B cell (primary cell): ENCODE data around the gene TIGD7. TPM values are rescaled to one million over a fixed set of nuclear protein-coding genes. Genes with fewer than 3 reads are reported as not detected.
A peak's percentile ranks its signal among the peaks of the same experiment; 100 is the strongest.

Experiments
- ATAC-seq: fragments of 200-7000 bp; cut with Tn5 transposase; one replicate; pipeline ENCODE4 v1.10.0; 2021; ENCODE audit warnings: low read depth, mild to moderate bottlenecking, moderate number of reproducible peaks, moderate library complexity
- CTCF ChIA-PET: fragments of 350-600 bp; sonication (Branson Sonifier 250); formaldehyde crosslinking; loops from one replicate; lab custom pipeline; 2021; ENCODE audit warnings: antibody characterized with exemption, inconsistent platforms; lab: Charles Lee
- POLR2A ChIA-PET: fragments of 350-600 bp; sonication (Branson Sonifier 250); formaldehyde crosslinking; loops from one replicate; lab custom pipeline; 2021; ENCODE audit warnings: antibody characterized with exemption; lab: Charles Lee
- DNase-seq: peaks from one replicate; pipeline ENCODE4 v3.0.0; 2013
- H2AFZ ChIP-seq: 2 replicates; pipeline ENCODE4 v1.6.1; 2012; ENCODE audit warnings: mild to moderate bottlenecking, low read depth, low read length; ENCODE audit not compliant: insufficient read depth, poor library complexity, severe bottlenecking
- H3K27ac ChIP-seq, 2 donors: 1 replicate in 1 of 2; 2 replicates in 1 of 2; pipeline ENCODE4 v1.5.1; 2012 to 2013; ENCODE audit warnings: low read length in 2 of 2, mild to moderate bottlenecking in 2 of 2, moderate library complexity in 1 of 2
- H3K27me3 ChIP-seq, 4 experiments: fragments of 200-600 bp in 1 of 4; sonication (generic) in 1 of 4; replicated peaks in 1 of 4; 1 replicate in 2 of 4; 2 replicates in 2 of 4; pipeline versions ENCODE4 v1.6.1 to v1.7.0; 2013 to 2016; ENCODE audit warnings: low read length in 3 of 4, mild to moderate bottlenecking in 2 of 4, mixed read lengths in 1 of 4, moderate library complexity in 1 of 4; ENCODE audit not compliant: insufficient read depth in 4 of 4, control insufficient read depth in 3 of 4; ENCODE audit errors: control extremely low read depth in 1 of 4
- H3K36me3 ChIP-seq, 2 experiments: replicated peaks in 1 of 2; 1 replicate in 1 of 2; 2 replicates in 1 of 2; pipeline versions ENCODE4 v1.6.1 to v1.7.1; 2013; ENCODE audit warnings: low read length in 1 of 2; ENCODE audit not compliant: insufficient read depth in 2 of 2, control insufficient read depth in 1 of 2; ENCODE audit errors: control extremely low read depth in 1 of 2, extremely low read depth in 1 of 2
- H3K4me1 ChIP-seq, 2 donors: fragments of 200-600 bp in 1 of 2; sonication (generic) in 1 of 2; 1 replicate in 1 of 2; 2 replicates in 1 of 2; pipeline versions ENCODE4 v1.5.1 to v1.6.1; 2013 to 2017; ENCODE audit warnings: low read length in 2 of 2; ENCODE audit not compliant: control insufficient read depth in 2 of 2, insufficient read depth in 2 of 2
- H3K4me2 ChIP-seq: replicated peaks from 2 replicates; pipeline ENCODE3; 2012; ENCODE audit warnings: mild to moderate bottlenecking, low read depth, low read length; ENCODE audit not compliant: poor library complexity, severe bottlenecking
- H3K4me3 ChIP-seq, 5 experiments: fragments of 200-600 bp in 1 of 5; sonication (generic) in 1 of 5; 1 replicate in 3 of 5; 2 replicates in 2 of 5; pipeline versions ENCODE4 v1.5.1 to v1.7.0; 2011 to 2016; ENCODE audit warnings: low read length in 4 of 5, mild to moderate bottlenecking in 4 of 5, low read depth in 2 of 5, control low read depth in 1 of 5, moderate library complexity in 1 of 5; ENCODE audit not compliant: insufficient read depth in 1 of 5; ENCODE audit errors: control extremely low read depth in 1 of 5, extremely low read depth in 1 of 5
- H3K79me2 ChIP-seq: fragments of 200-600 bp; sonication (generic); one replicate; pipeline ENCODE4 v1.6.0; 2016; ENCODE audit warnings: low read length; ENCODE audit not compliant: control insufficient read depth, insufficient read depth
- H3K9ac ChIP-seq: fragments of 200-600 bp; sonication (generic); 2 replicates; pipeline ENCODE4 v1.6.1; 2017; ENCODE audit warnings: mild to moderate bottlenecking, low read length, moderate library complexity
- H3K9me3 ChIP-seq, 3 donors: one replicate each; pipeline versions ENCODE4 v1.6.1 to v1.7.1; 2013; ENCODE audit warnings: low read length in 2 of 3; ENCODE audit not compliant: control insufficient read depth in 2 of 3, insufficient read depth in 1 of 3; ENCODE audit errors: control extremely low read depth in 1 of 3
- H4K20me1 ChIP-seq: 2 replicates; pipeline ENCODE4 v1.6.0; 2012; ENCODE audit warnings: mild to moderate bottlenecking, low read length; ENCODE audit not compliant: insufficient read depth, control insufficient read depth, poor library complexity, severe bottlenecking
- H3K27ac Mint-ChIP-seq: one replicate; pipeline ENCODE4 v1.8.0; 2021; ENCODE audit warnings: mixed read lengths
- H3K27me3 Mint-ChIP-seq: one replicate; pipeline ENCODE4 v1.8.0; 2021; ENCODE audit warnings: mixed read lengths
- H3K4me1 Mint-ChIP-seq: one replicate; pipeline ENCODE4 v1.8.0; 2021; ENCODE audit warnings: mixed read lengths
- H3K4me3 Mint-ChIP-seq: one replicate; pipeline ENCODE4 v1.8.0; 2021; ENCODE audit warnings: mixed read lengths
- H3K9me3 Mint-ChIP-seq: one replicate; pipeline ENCODE4 v1.8.0; 2022; ENCODE audit warnings: mixed read lengths; ENCODE audit not compliant: insufficient read depth
- CTCF ChIP-seq: fragments of 200-600 bp; IDR thresholded peaks from one replicate; pipeline ENCODE4 v1.8.0; 2022; ENCODE audit warnings: antibody characterized with exemption, mild to moderate bottlenecking
- EZH2 ChIP-seq: IDR thresholded peaks from 2 replicates; pipeline ENCODE4 v1.6.1; 2012; ENCODE audit warnings: borderline replicate concordance, low read depth, mild to moderate bottlenecking, moderate library complexity, low read length; ENCODE audit not compliant: insufficient read depth, poor library complexity, severe bottlenecking
- WGBS: methylation state at CpG from one replicate; pipeline ENCODE4 v1.1.5; 2013; ENCODE audit warnings: missing lambda C conversion rate; ENCODE audit not compliant: insufficient coverage; 5-methylcytosine and 5-hydroxymethylcytosine counted together
- intact Hi-C: fragments of 100-400 bp; cut with micrococcal nuclease; formaldehyde crosslinking; loops from one replicate; pipeline ENCODE4 v1.10.0; 2022
- polyA minus RNA-seq: library from RNA; depleted of rRNA, polyadenylated mRNA; stranded (reverse); fragments of >200 nt; gene quantifications from 2 replicates; pipeline ENCODE4 v1.2.3, GENCODE V29; 2012
- polyA plus RNA-seq: library from polyadenylated mRNA; depleted of rRNA; stranded (reverse); fragments of >200 nt; gene quantifications from 2 replicates; pipeline ENCODE4 v1.2.3, GENCODE V29; 2012
- total RNA-seq, 2 donors: library from RNA; stranded (reverse); fragments of 120-200 nt in 1 of 2; gene quantifications; 1 replicate in 1 of 2; 2 replicates in 1 of 2; pipeline versions ENCODE4 v1.2.3 to v1.2.4, GENCODE V29; 2013 to 2022

TIGD7 gene
- total RNA-seq (12.8 and 15.7 TPM in 2 replicates), polyA plus RNA-seq (3.1 and 4.5 TPM in 2 replicates), polyA minus RNA-seq (3.7 and 6.6 TPM in 2 replicates)
- total RNA-seq (2013) = 17.0 TPM

- peaks cover 8 to 33% (median 11%) of the 10 kb centered on the region in 3 donors for H3K9me3 ChIP-seq
- peak within 1 kb of the TSS; percentile 93 for H3K9ac ChIP-seq
- CTCF ChIA-PET = interaction anchor here (0.8 to 1.8 kb wide), 2 partner anchors 15 to 23 kb away, joined by 3 to 4 read pairs; no protein-coding TSS in a partner anchor
- POLR2A ChIA-PET = interaction anchor here (0.5 to 2.4 kb wide), 7 partner anchors 18 to 1726 kb away, joined by 3 to 18 read pairs (median 4); partner anchors contain the start of gene ZNF263
- DNase-seq = peak; percentile 94
- no peaks in the 10 kb centered on the region for H4K20me1 ChIP-seq
- Mint-ChIP-seq H3K4me1 (peaks cover 21% of the 10 kb centered on the region), H3K27ac (peak within 1 kb of the TSS; percentile 89), H3K9me3 (peaks cover 6% of the 10 kb centered on the region), H3K4me3 (peak within 1 kb of the TSS; percentile 88), H3K27me3 (no peaks in the 10 kb centered on the region)
- peaks cover 14 to 22% of the 10 kb centered on the region in 2 experiments for H3K36me3 ChIP-seq
- WGBS = 3% methylated on average over 103 of the region's 103 CpGs
- peaks cover 52% of the 10 kb centered on the region for H3K79me2 ChIP-seq
- H3K4me1 ChIP-seq = peaks cover 8 to 14% of the 10 kb centered on the region in 2 donors
- no peaks in the 10 kb centered on the region for H3K27me3 ChIP-seq
- intact Hi-C loops = loop anchor here (1.0 kb wide), 7 partner anchors 22 to 152 kb away; partner anchors contain the start of genes NAA60, ZNF174, ZNF200 and ZNF263
- no peak for TF ChIP-seq EZH2
- TF ChIP-seq CTCF = no peak
- peak within 1 kb of the TSS; percentile 95 for H2AFZ ChIP-seq
- peak within 1 kb of the TSS; percentile 91 for H3K4me2 ChIP-seq
- peak within 1 kb of the TSS; percentile 82 to 93 for H3K27ac ChIP-seq
- peak; percentile 89 for ATAC-seq
- H3K4me3 ChIP-seq = peak within 1 kb of the TSS; percentile 71 to 86 (median 78)
Observed at GRCh38 chr16:3305109-3306068, at the start of gene TIGD7, which contains the start of gene ZNF75A. TIGD7 (minus strand) TSS chr16:3305430; CDS start chr16:3300614, 4,816 bp downstream. ZNF75A (plus strand) TSS chr16:3305497; CDS start chr16:3308429, 2,932 bp downstream.
